Subcutaneous adipose tissue (tissue), 4 donors: ENCODE data around the gene NEFH. TPM values are rescaled to one million over a fixed set of nuclear protein-coding genes. Genes with fewer than 3 reads are reported as not detected.
"Not testable (repeated sequence)": the region's sequence is repeated elsewhere in the genome, so short reads cannot be mapped to it uniquely, and the experiment has no call there.

ENCODE experiments used
- total RNA-seq, 4 donors: library from RNA; depleted of rRNA; stranded (reverse); fragments of >200 nt; gene quantifications; one replicate each; pipeline ENCODE4 v1.1.0, GENCODE V29; 2016
- TF ChIP-seq, protein P1 (sequence below): fragments of 450-650 bp; IDR thresholded peaks from one replicate; pipeline ENCODE4 v1.5.1; 2016; ENCODE audit warnings: low read depth, mild to moderate bottlenecking, control low read depth, antibody characterized with exemption, moderate library complexity

The NEFH gene, protein sequence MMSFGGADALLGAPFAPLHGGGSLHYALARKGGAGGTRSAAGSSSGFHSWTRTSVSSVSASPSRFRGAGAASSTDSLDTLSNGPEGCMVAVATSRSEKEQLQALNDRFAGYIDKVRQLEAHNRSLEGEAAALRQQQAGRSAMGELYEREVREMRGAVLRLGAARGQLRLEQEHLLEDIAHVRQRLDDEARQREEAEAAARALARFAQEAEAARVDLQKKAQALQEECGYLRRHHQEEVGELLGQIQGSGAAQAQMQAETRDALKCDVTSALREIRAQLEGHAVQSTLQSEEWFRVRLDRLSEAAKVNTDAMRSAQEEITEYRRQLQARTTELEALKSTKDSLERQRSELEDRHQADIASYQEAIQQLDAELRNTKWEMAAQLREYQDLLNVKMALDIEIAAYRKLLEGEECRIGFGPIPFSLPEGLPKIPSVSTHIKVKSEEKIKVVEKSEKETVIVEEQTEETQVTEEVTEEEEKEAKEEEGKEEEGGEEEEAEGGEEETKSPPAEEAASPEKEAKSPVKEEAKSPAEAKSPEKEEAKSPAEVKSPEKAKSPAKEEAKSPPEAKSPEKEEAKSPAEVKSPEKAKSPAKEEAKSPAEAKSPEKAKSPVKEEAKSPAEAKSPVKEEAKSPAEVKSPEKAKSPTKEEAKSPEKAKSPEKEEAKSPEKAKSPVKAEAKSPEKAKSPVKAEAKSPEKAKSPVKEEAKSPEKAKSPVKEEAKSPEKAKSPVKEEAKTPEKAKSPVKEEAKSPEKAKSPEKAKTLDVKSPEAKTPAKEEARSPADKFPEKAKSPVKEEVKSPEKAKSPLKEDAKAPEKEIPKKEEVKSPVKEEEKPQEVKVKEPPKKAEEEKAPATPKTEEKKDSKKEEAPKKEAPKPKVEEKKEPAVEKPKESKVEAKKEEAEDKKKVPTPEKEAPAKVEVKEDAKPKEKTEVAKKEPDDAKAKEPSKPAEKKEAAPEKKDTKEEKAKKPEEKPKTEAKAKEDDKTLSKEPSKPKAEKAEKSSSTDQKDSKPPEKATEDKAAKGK
- under 1 TPM; 0.19 to 0.66 (median 0.41) TPM for total RNA-seq

DNA sequence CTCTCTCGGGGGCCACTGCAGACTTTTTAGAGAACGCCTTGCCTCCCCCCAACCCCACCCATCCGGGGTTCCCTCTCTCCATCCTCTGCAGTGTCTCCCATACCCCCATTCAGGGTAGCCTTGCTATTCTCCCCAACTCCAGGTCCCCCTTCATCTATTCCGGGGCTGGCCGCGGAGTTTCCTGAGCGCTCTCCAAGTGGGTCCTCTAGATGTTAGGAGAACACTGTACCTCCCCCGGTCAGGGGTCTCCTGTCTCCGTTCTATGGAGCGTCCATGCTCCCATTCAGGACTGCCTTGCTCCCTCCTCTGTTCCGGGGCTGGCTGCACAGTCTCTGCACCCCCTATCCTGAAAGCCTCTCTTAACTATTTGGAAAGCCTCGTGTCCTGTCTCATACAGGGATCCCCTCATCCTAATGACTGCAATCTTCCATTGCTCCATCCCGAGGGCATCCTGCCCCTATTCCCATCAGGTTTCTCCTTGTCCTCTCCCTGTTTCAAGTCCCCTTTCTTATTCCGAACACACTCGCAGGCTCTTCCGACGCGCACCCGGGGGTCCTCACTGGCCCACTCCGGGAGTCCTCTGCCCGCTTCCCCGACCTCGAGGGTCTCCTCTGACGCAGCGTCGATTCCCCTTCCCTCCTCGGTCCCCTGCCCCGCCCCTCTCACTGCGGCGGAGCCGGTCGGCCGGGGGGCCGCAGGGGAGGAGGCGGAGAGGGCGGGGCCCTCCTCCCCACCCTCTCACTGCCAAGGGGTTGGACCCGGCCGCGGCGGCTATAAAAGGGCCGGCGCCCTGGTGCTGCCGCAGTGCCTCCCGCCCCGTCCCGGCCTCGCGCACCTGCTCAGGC is at the start of gene NEFH:
Gene NEFH, plus strand, starts transcription at position 802 of the 845 bp plus-strand sequence. CDS start 45 bp downstream, outside the sequence.
- TF ChIP-seq, protein P1, sequence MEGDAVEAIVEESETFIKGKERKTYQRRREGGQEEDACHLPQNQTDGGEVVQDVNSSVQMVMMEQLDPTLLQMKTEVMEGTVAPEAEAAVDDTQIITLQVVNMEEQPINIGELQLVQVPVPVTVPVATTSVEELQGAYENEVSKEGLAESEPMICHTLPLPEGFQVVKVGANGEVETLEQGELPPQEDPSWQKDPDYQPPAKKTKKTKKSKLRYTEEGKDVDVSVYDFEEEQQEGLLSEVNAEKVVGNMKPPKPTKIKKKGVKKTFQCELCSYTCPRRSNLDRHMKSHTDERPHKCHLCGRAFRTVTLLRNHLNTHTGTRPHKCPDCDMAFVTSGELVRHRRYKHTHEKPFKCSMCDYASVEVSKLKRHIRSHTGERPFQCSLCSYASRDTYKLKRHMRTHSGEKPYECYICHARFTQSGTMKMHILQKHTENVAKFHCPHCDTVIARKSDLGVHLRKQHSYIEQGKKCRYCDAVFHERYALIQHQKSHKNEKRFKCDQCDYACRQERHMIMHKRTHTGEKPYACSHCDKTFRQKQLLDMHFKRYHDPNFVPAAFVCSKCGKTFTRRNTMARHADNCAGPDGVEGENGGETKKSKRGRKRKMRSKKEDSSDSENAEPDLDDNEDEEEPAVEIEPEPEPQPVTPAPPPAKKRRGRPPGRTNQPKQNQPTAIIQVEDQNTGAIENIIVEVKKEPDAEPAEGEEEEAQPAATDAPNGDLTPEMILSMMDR: no peak

DNA sequence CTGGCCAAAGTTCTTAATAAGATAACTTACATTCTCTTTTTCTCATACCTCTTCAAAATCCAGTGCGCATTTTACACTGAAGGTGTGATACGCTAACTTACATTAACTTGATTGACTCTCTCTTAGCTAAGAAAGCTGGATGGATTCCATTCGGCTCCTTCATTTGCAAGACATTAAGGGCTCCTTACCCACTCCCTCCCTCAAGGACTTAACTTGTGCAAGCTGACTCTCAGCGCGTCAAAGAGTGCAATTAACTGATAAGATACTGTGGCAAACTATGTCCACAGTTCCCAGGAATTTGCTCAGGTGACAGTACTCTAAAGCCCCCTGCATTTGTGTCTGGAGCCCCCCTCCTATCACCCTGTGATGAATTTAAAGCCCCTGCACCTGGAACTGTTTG is 48.0 kb upstream of the NEFH start:
- TF ChIP-seq, protein P1: no peak

DNA sequence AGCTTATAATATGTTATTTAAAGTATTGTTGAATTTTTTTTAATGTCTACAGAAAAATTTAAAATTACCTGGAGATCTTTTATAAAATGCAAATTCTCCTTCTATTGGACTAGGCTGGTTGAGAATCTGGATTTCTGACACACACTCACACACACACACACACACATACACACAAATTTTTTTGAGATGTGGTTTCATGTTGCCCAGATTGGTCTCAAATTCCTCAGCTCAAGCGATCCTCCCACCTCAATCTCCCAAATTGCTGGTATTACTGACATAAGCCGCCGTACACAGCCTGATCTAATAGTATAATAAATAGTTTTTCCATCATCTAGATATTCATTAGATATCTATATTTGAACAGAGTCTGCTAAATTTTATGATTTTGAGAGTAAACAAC is 46.2 kb upstream of the NEFH start:
- TF ChIP-seq, protein P1: no peak

DNA sequence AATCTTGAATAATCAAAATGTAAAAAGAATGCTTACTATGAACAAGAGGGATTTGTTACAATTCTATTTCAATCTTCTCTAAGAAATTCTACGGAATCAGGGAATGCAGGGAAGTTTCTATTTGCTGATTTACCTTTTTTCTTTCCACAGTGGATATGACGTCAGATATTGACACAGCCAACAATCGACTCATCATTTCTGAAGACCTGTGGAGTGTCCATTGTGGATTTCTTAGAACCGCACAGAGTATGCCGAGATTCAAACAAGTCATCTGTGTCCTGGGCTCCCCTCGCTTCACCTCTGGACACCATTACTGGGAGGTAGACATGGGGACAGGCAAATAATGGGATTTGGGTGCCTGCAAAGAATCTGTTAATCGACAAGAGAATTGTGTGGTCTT is 45.7 kb upstream of the NEFH start:
- TF ChIP-seq, protein P1: no peak

DNA sequence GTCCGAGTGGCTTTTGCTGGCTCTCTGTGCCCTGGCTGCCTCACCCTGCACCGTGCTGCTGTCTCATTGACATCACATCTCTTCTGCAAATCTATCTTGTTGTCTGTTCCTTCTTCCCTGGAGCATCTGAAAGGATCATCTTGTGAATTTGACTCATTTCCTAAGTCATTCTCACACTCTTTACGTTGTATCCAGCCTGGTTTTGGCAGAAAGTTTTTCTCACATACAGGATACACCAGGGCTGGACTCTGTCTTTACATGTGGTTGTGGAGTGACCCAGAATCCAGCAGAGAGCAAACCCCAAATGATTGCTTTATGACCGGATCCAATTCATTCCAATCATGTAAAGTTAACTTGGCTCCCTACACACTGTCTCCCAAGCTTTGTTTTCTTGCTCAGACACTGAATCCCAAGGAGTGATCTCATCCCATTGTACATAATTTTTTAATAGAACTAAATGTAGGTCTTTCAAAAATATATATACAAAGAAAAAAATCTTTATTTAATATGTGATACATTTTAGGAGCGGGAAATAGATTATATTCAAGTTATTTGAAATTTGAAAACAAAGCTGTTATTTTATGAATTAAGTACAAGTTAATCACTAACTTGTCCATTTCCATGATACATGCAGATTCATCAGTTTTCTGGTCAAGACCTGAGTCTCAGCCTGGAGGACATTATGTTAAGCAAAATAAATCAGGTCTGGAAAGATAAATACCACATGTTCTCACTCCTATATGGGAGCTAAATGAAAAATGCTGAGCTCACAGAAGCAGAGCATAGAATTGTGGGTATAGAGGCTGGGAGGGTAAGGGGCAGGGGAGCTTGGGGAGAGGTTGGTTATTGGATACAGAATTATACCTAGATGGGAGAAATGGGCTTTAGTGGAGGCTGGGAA is 44.5 kb upstream of the NEFH start:
- TF ChIP-seq, protein P1: no peak

DNA sequence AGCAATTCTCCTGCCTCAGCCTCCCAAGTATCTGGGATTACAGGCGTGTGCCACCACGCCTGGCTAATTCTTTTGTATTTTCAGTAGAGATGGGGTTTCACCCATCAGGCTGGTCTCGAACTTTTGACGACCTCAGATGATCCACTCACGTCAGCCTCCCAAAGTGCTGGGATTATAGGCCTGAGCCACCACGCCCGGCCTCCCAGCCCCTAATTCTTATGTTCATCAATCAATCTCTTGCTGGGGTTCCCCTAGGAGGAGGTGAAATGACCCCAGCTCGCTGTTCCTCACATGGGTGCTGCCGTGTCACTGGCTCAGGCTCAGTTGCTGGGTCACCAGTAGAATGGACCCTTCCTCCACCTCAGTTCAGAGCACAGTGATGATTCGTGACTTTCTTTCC is 41.7 kb upstream of the NEFH start, which contains the start of gene RFPL1:
Gene RFPL1, plus strand, starts transcription at position 301 of the 400 bp plus-strand sequence.
- TF ChIP-seq, protein P1: not testable (repeated sequence)
